GM13976 (cell line): ENCODE results near the gene GATA3.

Experiments used
- DNase-seq: peaks from one replicate; pipeline ENCODE4 v3.0.0; 2012; ENCODE audit warnings: low spot score
- in situ Hi-C: fragments of 300-500 bp; cut with MboI; formaldehyde crosslinking; loops from one replicate; pipeline ENCODE4 v1.12.0; 2022; ENCODE audit warnings: low sequenced_read_pairs, mixed read lengths, inconsistent platforms; ENCODE audit not compliant: unreplicated experiment
- TF ChIP-seq, protein P1 (sequence below): IDR thresholded peaks from 2 replicates; pipeline ENCODE4 v1.5.1; 2012; ENCODE audit warnings: borderline replicate concordance, mild to moderate bottlenecking; ENCODE audit not compliant: insufficient read depth; ENCODE audit errors: extremely low read depth, missing control alignments, control extremely low read depth

GATA3 gene

GRCh38 chr10:8047452-8048280 is 6.8 kb upstream of the GATA3 start:
- in situ Hi-C loops: no loop called here
- no peak for DNase-seq
- TF ChIP-seq, protein P1, sequence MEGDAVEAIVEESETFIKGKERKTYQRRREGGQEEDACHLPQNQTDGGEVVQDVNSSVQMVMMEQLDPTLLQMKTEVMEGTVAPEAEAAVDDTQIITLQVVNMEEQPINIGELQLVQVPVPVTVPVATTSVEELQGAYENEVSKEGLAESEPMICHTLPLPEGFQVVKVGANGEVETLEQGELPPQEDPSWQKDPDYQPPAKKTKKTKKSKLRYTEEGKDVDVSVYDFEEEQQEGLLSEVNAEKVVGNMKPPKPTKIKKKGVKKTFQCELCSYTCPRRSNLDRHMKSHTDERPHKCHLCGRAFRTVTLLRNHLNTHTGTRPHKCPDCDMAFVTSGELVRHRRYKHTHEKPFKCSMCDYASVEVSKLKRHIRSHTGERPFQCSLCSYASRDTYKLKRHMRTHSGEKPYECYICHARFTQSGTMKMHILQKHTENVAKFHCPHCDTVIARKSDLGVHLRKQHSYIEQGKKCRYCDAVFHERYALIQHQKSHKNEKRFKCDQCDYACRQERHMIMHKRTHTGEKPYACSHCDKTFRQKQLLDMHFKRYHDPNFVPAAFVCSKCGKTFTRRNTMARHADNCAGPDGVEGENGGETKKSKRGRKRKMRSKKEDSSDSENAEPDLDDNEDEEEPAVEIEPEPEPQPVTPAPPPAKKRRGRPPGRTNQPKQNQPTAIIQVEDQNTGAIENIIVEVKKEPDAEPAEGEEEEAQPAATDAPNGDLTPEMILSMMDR: no peak

GRCh38 chr10:8048281-8049008 is 6.0 kb upstream of the GATA3 start:
- no peak for DNase-seq
- in situ Hi-C loops: no loop called here

DNA sequence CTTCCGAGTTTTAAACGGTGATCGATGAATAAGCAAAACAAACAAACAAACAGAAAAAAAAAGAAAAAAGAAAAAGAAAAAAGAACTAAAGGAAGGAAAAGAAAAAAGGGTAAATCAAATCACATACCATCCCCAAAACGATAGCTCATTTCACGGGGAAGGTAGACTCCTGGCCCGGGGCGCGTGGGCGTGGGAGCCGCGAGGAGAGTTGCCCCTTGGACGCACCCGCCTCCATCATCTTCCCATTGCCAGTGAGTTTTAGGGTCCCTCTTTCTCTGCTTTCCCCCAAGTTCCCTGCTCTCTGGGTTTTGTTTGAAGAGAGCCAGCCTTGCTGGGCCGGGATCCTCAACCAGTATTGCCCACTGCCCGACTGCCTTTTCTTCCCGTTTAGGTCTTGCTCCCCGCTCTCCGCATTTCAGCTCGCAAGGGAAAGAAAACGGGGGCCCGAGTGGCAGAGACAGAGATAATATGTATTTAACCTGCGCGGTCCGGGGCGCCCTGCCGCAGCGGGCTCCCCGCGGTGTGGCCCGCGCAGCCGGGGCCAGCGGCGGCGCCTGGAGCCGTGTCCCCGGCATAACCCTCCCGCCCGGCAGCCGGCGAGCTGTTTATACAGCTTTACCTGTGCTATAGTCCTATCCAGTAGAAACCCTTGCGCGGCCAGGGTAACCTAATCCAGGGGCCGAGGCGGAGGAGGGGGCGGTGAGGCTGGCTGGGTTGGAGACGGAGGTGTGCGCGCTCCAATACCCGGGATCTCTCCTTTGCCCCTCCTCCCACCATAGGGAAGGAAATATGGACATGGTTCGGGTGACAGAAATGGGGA is 5.2 kb upstream of the GATA3 start:
- in situ Hi-C loops: no loop called here
- TF ChIP-seq, protein P1: no peak
- DNase-seq: no peak

More at GRCh38 chr10:8048281-8049008, 6.0 kb upstream of the GATA3 start:
- TF ChIP-seq, protein P1: no peak

DNA sequence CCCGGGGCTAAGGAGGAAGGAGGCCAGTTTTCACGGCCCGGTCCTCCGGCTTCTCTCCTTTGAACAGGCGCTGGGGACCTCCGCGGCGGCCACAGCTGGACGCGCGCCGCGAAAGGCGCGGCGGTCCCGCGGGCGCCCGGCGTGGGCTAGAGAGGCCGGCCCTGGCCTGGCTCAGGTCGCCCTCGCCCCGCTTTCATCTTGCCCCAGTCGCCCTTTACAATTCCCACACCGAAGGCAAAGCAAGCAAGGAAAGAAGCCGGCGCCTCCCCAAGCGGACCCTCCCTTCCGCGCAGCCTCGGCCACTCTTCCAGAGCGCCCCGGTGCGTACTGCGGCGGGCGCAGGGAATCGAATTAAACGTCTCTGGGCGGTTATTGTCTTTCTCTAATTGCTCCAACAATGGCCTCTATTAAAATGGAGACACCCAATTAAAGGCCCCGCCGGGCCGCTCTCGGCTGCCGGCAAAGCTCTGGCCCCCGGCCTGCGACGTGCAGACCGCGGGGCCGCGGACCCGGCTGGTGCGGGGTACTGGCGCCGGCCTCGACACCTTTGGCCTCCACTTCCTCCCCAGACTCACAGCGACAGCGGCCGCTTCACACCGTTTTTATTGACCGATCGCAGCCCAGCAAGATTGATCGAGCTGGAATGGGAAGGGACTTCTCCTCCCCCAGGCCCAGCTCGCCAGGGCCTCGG is 4.5 kb upstream of the GATA3 start:
- in situ Hi-C loops: loop anchor here (10.0 kb wide), 1 partner anchor 1155 kb away; no protein-coding TSS in a partner anchor
- TF ChIP-seq, protein P1: no peak
- DNase-seq: no peak

DNA sequence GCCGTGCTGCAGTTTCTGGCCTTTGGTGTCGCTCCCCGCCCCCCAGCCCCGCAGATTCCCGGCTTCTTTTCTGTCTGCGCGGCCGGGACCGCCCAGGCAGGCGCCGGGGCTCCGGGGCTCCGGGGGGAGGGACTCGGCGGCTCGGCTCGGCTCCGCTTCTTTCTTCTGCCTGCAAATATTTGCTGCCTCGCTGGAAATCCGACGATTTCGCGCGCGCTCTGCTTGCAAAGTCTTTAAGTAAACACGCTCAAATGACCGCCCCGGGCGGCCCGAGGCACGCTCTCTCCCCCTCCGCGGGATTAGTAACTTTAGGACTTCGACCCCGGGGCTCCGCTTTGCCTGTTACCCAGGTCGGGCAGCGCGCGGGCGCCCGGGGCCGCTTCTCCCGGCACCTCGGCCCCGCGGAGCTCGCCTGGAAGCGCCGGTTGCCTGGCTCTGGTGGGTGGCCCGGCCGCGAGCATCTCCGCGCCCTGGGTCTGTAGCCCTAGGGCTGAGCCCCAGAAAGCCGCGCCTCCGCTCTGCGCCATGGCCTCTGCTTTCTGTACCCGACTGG is 3.9 kb upstream of the GATA3 start:
- TF ChIP-seq, protein P1: no peak
- in situ Hi-C loops: loop anchor here (10.0 kb wide), 1 partner anchor 1154 kb away; no protein-coding TSS in a partner anchor
- no peak for DNase-seq
